ENCODE results near the gene SREK1. TPM values are rescaled to one million over a fixed set of nuclear protein-coding genes. Genes with fewer than 3 reads are reported as not detected.
A peak's percentile ranks its signal among the peaks of the same experiment; 100 is the strongest.

Gene SREK1
- total RNA-seq, 1 donor from 2014 or later: 66.1 TPM

GRCh38 chr5:66207800-66208561, 63.9 kb downstream of the SREK1 start:
- Histone ChIP-seq H3K4me3 (ENCODE audit: insufficient read depth, low read depth, low read length) (no peak overlapping the region), H3K79me2 (ENCODE audit: insufficient read depth, low read length) (no peaks in the 10 kb centered on the region), H3K9me3 (ENCODE audit: insufficient read depth, low read depth, low read length) (no peaks in the 10 kb centered on the region), H4K20me1 (ENCODE audit: insufficient read depth, low read length) (no peaks in the 10 kb centered on the region), H3K4me2 (ENCODE audit: low read length) (no peak overlapping the region), H3K27me3 (ENCODE audit: insufficient read depth, low read length) (no peaks in the 10 kb centered on the region), H3K9ac (ENCODE audit: low read length) (no peak overlapping the region), H3K27ac (ENCODE audit: low read depth, low read length) (no peak overlapping the region), H3K36me3 (ENCODE audit: insufficient read depth, low read length) (no peaks in the 10 kb centered on the region), H2AFZ (ENCODE audit: low read depth, low read length) (no peak overlapping the region), H3K4me1 (ENCODE audit: insufficient read depth, low read length) (no peaks in the 10 kb centered on the region)
- no peak for TF ChIP-seq CTCF (IDR thresholded peaks at IDR 0.05; ENCODE audit: insufficient read depth, low read depth, low read length)
- TF ChIP-seq EZH2 (IDR thresholded peaks at IDR 0.05; ENCODE audit: insufficient read depth, low read length): no peak
- Mint-ChIP-seq H3K9me3 (ENCODE audit: unreplicated experiment) (no peaks in the 10 kb centered on the region), H3K36me3 (ENCODE audit: low read depth, unreplicated experiment) (no peaks in the 10 kb centered on the region), H3K4me3 (ENCODE audit: unreplicated experiment) (no peak overlapping the region), H3K27me3 (ENCODE audit: low read depth, unreplicated experiment) (no peaks in the 10 kb centered on the region), H3K4me1 (ENCODE audit: low read depth, unreplicated experiment) (peaks cover 12% of the 10 kb centered on the region), H3K27ac (ENCODE audit: unreplicated experiment) (no peak overlapping the region)
- DNase-seq (ENCODE audit: low read depth) (peak; percentile 11), FAIRE-seq (no peak)

- no peaks in the 10 kb centered on the region for H3K27me3 Mint-ChIP-seq (ENCODE audit: low read depth, unreplicated experiment)
- H3K27me3 ChIP-seq (ENCODE audit: insufficient read depth, low read length): no peaks in the 10 kb centered on the region
- no peak overlapping the region for H2AFZ ChIP-seq (ENCODE audit: low read depth, low read length)
- H3K4me1 ChIP-seq (ENCODE audit: insufficient read depth, low read length): no peaks in the 10 kb centered on the region
- no peaks in the 10 kb centered on the region for H3K9me3 Mint-ChIP-seq (ENCODE audit: unreplicated experiment)
- H3K4me2 ChIP-seq (ENCODE audit: low read length): no peak overlapping the region
- no peak overlapping the region for H3K27ac ChIP-seq (ENCODE audit: low read depth, low read length)
- H3K4me1 Mint-ChIP-seq (ENCODE audit: low read depth, unreplicated experiment): peaks cover 12% of the 10 kb centered on the region
- no peaks in the 10 kb centered on the region for H3K9me3 ChIP-seq (ENCODE audit: insufficient read depth, low read depth, low read length)
- H3K9ac ChIP-seq (ENCODE audit: low read length): no peak overlapping the region
- no peak overlapping the region for H3K4me3 Mint-ChIP-seq (ENCODE audit: unreplicated experiment)
- H3K36me3 Mint-ChIP-seq (ENCODE audit: low read depth, unreplicated experiment): no peaks in the 10 kb centered on the region
- no peaks in the 10 kb centered on the region for H3K36me3 ChIP-seq (ENCODE audit: insufficient read depth, low read length)
- H3K4me3 ChIP-seq (ENCODE audit: insufficient read depth, low read depth, low read length): no peak overlapping the region
- no peaks in the 10 kb centered on the region for H3K79me2 ChIP-seq (ENCODE audit: insufficient read depth, low read length)
- FAIRE-seq (no peak), DNase-seq (ENCODE audit: low read depth) (no peak)
- no peak overlapping the region for H3K27ac Mint-ChIP-seq (ENCODE audit: unreplicated experiment)
- no peaks in the 10 kb centered on the region for H4K20me1 ChIP-seq (ENCODE audit: insufficient read depth, low read length)
- TF ChIP-seq CTCF (IDR thresholded peaks at IDR 0.05; ENCODE audit: insufficient read depth, low read depth, low read length) (no peak), EZH2 (IDR thresholded peaks at IDR 0.05; ENCODE audit: insufficient read depth, low read length) (no peak)
Observed at GRCh38 chr5:66209350-66209749, 65.2 kb downstream of the SREK1 start.

GRCh38 chr5:66209794-66210193, 65.7 kb downstream of the SREK1 start:
- Histone ChIP-seq H4K20me1 (ENCODE audit: insufficient read depth, low read length) (no peaks in the 10 kb centered on the region), H3K4me2 (ENCODE audit: low read length) (no peak overlapping the region), H2AFZ (ENCODE audit: low read depth, low read length) (no peak overlapping the region), H3K4me3 (ENCODE audit: insufficient read depth, low read depth, low read length) (no peak overlapping the region), H3K9me3 (ENCODE audit: insufficient read depth, low read depth, low read length) (no peaks in the 10 kb centered on the region), H3K36me3 (ENCODE audit: insufficient read depth, low read length) (no peaks in the 10 kb centered on the region), H3K27ac (ENCODE audit: low read depth, low read length) (no peak overlapping the region), H3K79me2 (ENCODE audit: insufficient read depth, low read length) (no peaks in the 10 kb centered on the region), H3K27me3 (ENCODE audit: insufficient read depth, low read length) (no peaks in the 10 kb centered on the region), H3K4me1 (ENCODE audit: insufficient read depth, low read length) (no peaks in the 10 kb centered on the region), H3K9ac (ENCODE audit: low read length) (no peak overlapping the region)
- Mint-ChIP-seq H3K27me3 (ENCODE audit: low read depth, unreplicated experiment) (no peaks in the 10 kb centered on the region), H3K27ac (ENCODE audit: unreplicated experiment) (no peak overlapping the region), H3K9me3 (ENCODE audit: unreplicated experiment) (no peaks in the 10 kb centered on the region), H3K4me1 (ENCODE audit: low read depth, unreplicated experiment) (peaks cover 12% of the 10 kb centered on the region), H3K36me3 (ENCODE audit: low read depth, unreplicated experiment) (no peaks in the 10 kb centered on the region), H3K4me3 (ENCODE audit: unreplicated experiment) (no peak overlapping the region)
- FAIRE-seq (no peak), DNase-seq (ENCODE audit: low read depth) (peak; percentile 24)
- TF ChIP-seq EZH2 (IDR thresholded peaks at IDR 0.05; ENCODE audit: insufficient read depth, low read length): no peak
- TF ChIP-seq CTCF (IDR thresholded peaks at IDR 0.05; ENCODE audit: insufficient read depth, low read depth, low read length): no peak

Measured in astrocyte (in vitro differentiated cells and primary cell).